GM12878 (cell line): ENCODE measurements around the gene PRM2. TPM values are rescaled to one million over a fixed set of nuclear protein-coding genes. Genes with fewer than 3 reads are reported as not detected.

Experiments used
- ASH2L ChIP-seq: fragments of 300-600, 200-600 bp; sonication (generic); IDR thresholded peaks from 2 replicates; pipeline ENCODE4 v1.6.1; 2017; ENCODE audit warnings: low read depth, mild to moderate bottlenecking, borderline replicate concordance
- BCL3 ChIP-seq: IDR thresholded peaks from 2 replicates; pipeline ENCODE4 v1.6.1; 2011; ENCODE audit warnings: borderline replicate concordance, low read depth, mild to moderate bottlenecking, moderate library complexity, low read length; ENCODE audit not compliant: insufficient read depth, poor library complexity, severe bottlenecking
- BRCA1 ChIP-seq: IDR thresholded peaks from 2 replicates; pipeline ENCODE4 v1.6.1; 2011; ENCODE audit warnings: low read depth, low read length, improper control_type of control experiment
- EED ChIP-seq: sonication (generic); IDR thresholded peaks from 2 replicates; pipeline ENCODE4 v1.6.1; 2016; ENCODE audit warnings: antibody characterized with exemption, low read depth
- ETV6 ChIP-seq, 2 experiments: fragments of 450-650 bp in 1 of 2; IDR thresholded peaks in 1 of 2; conservative IDR thresholded peaks in 1 of 2; 2 replicates each; pipeline ENCODE4 v1.6.1; 2014; ENCODE audit warnings: antibody characterized with exemption in 1 of 2, borderline replicate concordance in 1 of 2, low read depth in 1 of 2, mild to moderate bottlenecking in 1 of 2, moderate library complexity in 1 of 2
- EZH2 ChIP-seq: IDR thresholded peaks from 2 replicates; pipeline ENCODE4 v1.6.1; 2012; ENCODE audit warnings: low read depth, mild to moderate bottlenecking, control low read depth, inconsistent platforms, low read length, borderline replicate concordance; ENCODE audit not compliant: control insufficient read depth
- FOXK2 ChIP-seq: fragments of 450-650 bp; IDR thresholded peaks from 2 replicates; pipeline ENCODE4 v1.6.1; 2017; ENCODE audit warnings: mild to moderate bottlenecking, moderate library complexity
- FOXM1 ChIP-seq: IDR thresholded peaks from 2 replicates; pipeline ENCODE4 v1.6.1; 2012; ENCODE audit warnings: low read depth, mild to moderate bottlenecking, inconsistent platforms, low read length, moderate library complexity
- MYB ChIP-seq: fragments of 150-350 bp; IDR thresholded peaks from 2 replicates; pipeline ENCODE4 v1.6.1; 2014; ENCODE audit warnings: mild to moderate bottlenecking, low read depth, low read length, borderline replicate concordance
- NFXL1 ChIP-seq: fragments of 450-650 bp; IDR thresholded peaks from 2 replicates; pipeline ENCODE4 v1.6.1; 2017; ENCODE audit warnings: antibody characterized with exemption, mild to moderate bottlenecking, borderline replicate concordance
- NRF1 ChIP-seq: conservative IDR thresholded peaks from 2 replicates; pipeline ENCODE4 v1.6.1; 2011; ENCODE audit warnings: mild to moderate bottlenecking, low read depth, low read length, improper control_type of control experiment
- POLR2AphosphoS5 ChIP-seq: IDR thresholded peaks from 2 replicates; pipeline ENCODE4 v1.6.1; 2011; ENCODE audit warnings: mild to moderate bottlenecking, low read length, inconsistent platforms
- RB1 ChIP-seq: fragments of 450-650 bp; formaldehyde crosslinking; IDR thresholded peaks from 2 replicates; pipeline ENCODE4 v1.6.1; 2017; ENCODE audit warnings: mild to moderate bottlenecking, borderline replicate concordance
- SIN3A ChIP-seq: IDR thresholded peaks from 2 replicates; pipeline ENCODE4 v1.6.1; 2012; ENCODE audit warnings: low read depth, low read length, improper control_type of control experiment
- SUPT20H ChIP-seq: IDR thresholded peaks from 2 replicates; pipeline ENCODE4 v1.6.1; 2011; ENCODE audit warnings: low read depth, mild to moderate bottlenecking, low read length, moderate library complexity, borderline replicate concordance; ENCODE audit not compliant: control insufficient read depth
- TCF12 ChIP-seq: IDR thresholded peaks from 2 replicates; pipeline ENCODE4 v1.6.1; 2011; ENCODE audit warnings: low read depth, mild to moderate bottlenecking, low read length
- TCF3 ChIP-seq: IDR thresholded peaks from 2 replicates; pipeline ENCODE4 v1.6.1; 2012; ENCODE audit warnings: low read depth, mild to moderate bottlenecking, low read length, borderline replicate concordance; ENCODE audit not compliant: insufficient read depth
- ZBED1 ChIP-seq: IDR thresholded peaks from 2 replicates; pipeline ENCODE4 v1.6.1; 2016; ENCODE audit warnings: borderline replicate concordance
- ZBTB40 ChIP-seq: fragments of 450-650 bp; IDR thresholded peaks from 2 replicates; pipeline ENCODE4 v1.6.1; 2016; ENCODE audit warnings: mild to moderate bottlenecking, moderate library complexity, borderline replicate concordance
- polyA plus RNA-seq, 11 experiments: library from polyadenylated mRNA; depleted of rRNA in 4 of 11; unstranded in 6 of 11; stranded (reverse) in 5 of 11; fragments of >200 nt; fragmentation: Nextera tagmentation in 4 of 11; fragmentation: Illumina TruSeq in 1 of 11; extraction: Ambion mirVana in 4 of 11; extraction: Trizol in 1 of 11; gene quantifications; 1 replicate in 1 of 11; 2 replicates in 10 of 11; pipeline versions ENCODE4 v1.2.1 to v1.2.3, GENCODE V29; 2011 to 2016; ENCODE audit warnings: inconsistent platforms in 2 of 11, missing spikeins in 2 of 11, low read depth in 1 of 11
- total RNA-seq, 4 experiments: library from RNA; depleted of rRNA in 3 of 4; stranded (reverse); fragments of >200 nt in 3 of 4; fragmentation: Illumina TruSeq in 1 of 4; extraction: Trizol in 1 of 4; gene quantifications; 2 replicates each; pipeline versions ENCODE4 v1.2.1 to v1.2.3, GENCODE V29; 2013 to 2021
- TF ChIP-seq, protein P1 (sequence below): fragments of 450-650 bp; IDR thresholded peaks from 2 replicates; pipeline ENCODE4 v1.6.1; 2017; ENCODE audit warnings: low read depth, mild to moderate bottlenecking, moderate library complexity
- TF ChIP-seq, protein P2 (sequence below): IDR thresholded peaks from 2 replicates; pipeline ENCODE4 v1.6.1; 2011; ENCODE audit warnings: mild to moderate bottlenecking, low read depth, low read length, moderate library complexity; ENCODE audit not compliant: insufficient replicate concordance

PRM2 gene
- total and polyA plus RNA-seq, 10 of the 15 experiments (the other 5 are each of a cell fraction or from before 2014, with no cell fraction given), result not detected

DNA sequence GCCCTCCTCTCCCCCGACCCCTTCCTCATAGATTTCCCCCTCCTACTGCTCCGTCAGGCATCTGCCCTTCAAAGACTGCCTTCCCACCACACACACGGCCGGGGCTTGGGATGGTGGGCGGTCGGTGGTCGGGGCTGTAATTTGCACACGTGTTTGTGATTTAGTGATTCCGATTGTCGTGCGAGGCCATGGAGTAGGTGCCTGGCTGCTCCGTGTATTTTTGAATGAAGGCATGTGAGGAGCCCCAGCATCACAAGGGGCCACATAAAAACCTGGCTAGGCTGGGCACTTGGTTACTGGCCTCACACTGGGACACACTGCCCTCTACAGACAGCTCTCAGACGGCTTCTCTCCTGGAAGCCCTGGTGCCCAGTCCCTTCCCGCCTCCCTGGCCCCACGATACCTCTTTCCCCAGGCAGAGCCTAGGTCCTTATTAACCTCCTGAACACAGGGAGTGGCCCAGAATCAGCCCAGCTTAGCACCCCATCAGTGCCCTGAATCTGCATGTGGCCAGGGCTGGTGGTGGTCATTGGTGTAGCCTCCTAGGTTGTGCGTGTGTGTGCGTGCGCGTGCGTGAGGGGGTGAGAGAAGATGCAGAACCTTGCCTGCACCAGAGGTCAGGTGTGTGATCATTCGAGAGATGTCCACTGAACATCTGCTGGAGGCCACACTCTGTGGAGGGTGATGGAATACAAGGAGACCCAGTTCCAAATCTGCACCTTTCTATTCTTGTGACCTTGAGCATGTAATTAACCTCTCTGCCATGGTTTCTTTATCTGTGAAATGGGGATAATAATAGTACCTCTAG is 18.9 kb downstream of the PRM2 start (continued):
- TF ChIP-seq ETV6 (conservative IDR thresholded peaks at IDR 0.05 in 1 of 2, IDR thresholded peaks at IDR 0.05 in 1 of 2; ENCODE audit: borderline replicate concordance in 1 of 2, low read depth in 1 of 2), result no peak
- no peak for TF ChIP-seq BCL3
- TF ChIP-seq NRF1, result no peak
- TF ChIP-seq BRCA1, result no peak
- TF ChIP-seq FOXK2, result no peak
- TF ChIP-seq SIN3A, result no peak
- TF ChIP-seq SUPT20H, result no peak
- no peak for TF ChIP-seq NFXL1
- no peak for TF ChIP-seq EZH2
- TF ChIP-seq TCF3, result no peak
- no peak for TF ChIP-seq ASH2L
- TF ChIP-seq, protein P1, sequence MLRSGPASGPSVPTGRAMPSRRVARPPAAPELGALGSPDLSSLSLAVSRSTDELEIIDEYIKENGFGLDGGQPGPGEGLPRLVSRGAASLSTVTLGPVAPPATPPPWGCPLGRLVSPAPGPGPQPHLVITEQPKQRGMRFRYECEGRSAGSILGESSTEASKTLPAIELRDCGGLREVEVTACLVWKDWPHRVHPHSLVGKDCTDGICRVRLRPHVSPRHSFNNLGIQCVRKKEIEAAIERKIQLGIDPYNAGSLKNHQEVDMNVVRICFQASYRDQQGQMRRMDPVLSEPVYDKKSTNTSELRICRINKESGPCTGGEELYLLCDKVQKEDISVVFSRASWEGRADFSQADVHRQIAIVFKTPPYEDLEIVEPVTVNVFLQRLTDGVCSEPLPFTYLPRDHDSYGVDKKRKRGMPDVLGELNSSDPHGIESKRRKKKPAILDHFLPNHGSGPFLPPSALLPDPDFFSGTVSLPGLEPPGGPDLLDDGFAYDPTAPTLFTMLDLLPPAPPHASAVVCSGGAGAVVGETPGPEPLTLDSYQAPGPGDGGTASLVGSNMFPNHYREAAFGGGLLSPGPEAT, result no peak
- TF ChIP-seq MYB, result no peak
- TF ChIP-seq ZBTB40, result no peak
- no peak for TF ChIP-seq FOXM1
- TF ChIP-seq, protein P2, sequence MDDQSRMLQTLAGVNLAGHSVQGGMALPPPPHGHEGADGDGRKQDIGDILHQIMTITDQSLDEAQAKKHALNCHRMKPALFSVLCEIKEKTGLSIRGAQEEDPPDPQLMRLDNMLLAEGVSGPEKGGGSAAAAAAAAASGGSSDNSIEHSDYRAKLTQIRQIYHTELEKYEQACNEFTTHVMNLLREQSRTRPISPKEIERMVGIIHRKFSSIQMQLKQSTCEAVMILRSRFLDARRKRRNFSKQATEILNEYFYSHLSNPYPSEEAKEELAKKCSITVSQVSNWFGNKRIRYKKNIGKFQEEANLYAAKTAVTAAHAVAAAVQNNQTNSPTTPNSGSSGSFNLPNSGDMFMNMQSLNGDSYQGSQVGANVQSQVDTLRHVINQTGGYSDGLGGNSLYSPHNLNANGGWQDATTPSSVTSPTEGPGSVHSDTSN, result no peak
- no peak for TF ChIP-seq EED
- no peak for TF ChIP-seq POLR2AphosphoS5
- no peak; the same call in 1 of the 2 replicates for TF ChIP-seq RB1
- no peak for TF ChIP-seq ZBED1
- no peak for TF ChIP-seq TCF12
